ENCODE results near the gene KRTAP5-2.

DNA sequence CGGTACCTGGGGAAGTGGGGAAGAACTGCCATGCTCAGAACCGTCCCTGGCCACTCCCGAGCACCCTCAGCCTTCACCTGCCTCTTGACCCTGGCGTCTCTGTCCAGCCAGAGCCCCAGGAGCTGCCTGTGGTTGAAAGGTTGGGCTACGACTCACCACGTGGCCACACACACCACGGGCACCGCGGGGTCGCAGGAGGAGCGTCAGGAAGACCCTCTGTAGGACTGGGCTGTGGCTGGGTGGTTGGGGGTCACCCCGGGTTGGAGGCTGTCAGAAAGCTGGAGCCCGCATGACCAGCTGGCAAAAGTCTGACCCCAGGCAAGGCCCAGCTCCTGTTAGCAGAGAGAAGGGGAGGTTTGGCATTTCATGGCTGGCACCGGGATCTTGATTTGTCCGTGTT lies 43.0 kb upstream of the KRTAP5-2 start:
- TF ChIP-seq, protein P1, sequence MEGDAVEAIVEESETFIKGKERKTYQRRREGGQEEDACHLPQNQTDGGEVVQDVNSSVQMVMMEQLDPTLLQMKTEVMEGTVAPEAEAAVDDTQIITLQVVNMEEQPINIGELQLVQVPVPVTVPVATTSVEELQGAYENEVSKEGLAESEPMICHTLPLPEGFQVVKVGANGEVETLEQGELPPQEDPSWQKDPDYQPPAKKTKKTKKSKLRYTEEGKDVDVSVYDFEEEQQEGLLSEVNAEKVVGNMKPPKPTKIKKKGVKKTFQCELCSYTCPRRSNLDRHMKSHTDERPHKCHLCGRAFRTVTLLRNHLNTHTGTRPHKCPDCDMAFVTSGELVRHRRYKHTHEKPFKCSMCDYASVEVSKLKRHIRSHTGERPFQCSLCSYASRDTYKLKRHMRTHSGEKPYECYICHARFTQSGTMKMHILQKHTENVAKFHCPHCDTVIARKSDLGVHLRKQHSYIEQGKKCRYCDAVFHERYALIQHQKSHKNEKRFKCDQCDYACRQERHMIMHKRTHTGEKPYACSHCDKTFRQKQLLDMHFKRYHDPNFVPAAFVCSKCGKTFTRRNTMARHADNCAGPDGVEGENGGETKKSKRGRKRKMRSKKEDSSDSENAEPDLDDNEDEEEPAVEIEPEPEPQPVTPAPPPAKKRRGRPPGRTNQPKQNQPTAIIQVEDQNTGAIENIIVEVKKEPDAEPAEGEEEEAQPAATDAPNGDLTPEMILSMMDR (IDR thresholded peaks at IDR 0.05; ENCODE audit: low read length) = no peak
- no peak for TF ChIP-seq EZH2 (IDR thresholded peaks at IDR 0.05; ENCODE audit: borderline replicate concordance, low read length)

All from OCI-LY1 (cell line).